K562 (cell line): Measurements from ENCODE around the gene C13orf42. TPM values are rescaled to one million over a fixed set of nuclear protein-coding genes. Genes with fewer than 3 reads are reported as not detected.

ENCODE experiments used
- ATAC-seq: fragments of 200-7000 bp; cut with Tn5 transposase; 3 replicates; pipeline ENCODE4 v1.9.1; 2020; ENCODE audit warnings: moderate library complexity
- BruUV-seq: library from RNA; stranded (reverse); fragments of 400-500 nt; replicated peaks from 2 replicates; lab custom pipeline; 2021; lab: Mats Ljungman, UMichigan
- CTCF ChIA-PET: fragments of 300-600 bp; formaldehyde crosslinking; extraction: SDS; loops from one replicate; lab custom pipeline; 2021; ENCODE audit warnings: low intra/inter-chr PET ratio; lab: Yijun Ruan, JAX
- POLR2A ChIA-PET: fragments of 300-600, 350-650 bp; sonication (Branson Sonifier 250); formaldehyde crosslinking; extraction: SDS; loops from one replicate; lab custom pipeline; 2021; ENCODE audit warnings: antibody characterized with exemption, inconsistent platforms; lab: Yijun Ruan, JAX
- DNase-seq, 4 experiments: peaks; one replicate each; pipeline versions ENCODE4 v3.0.0 to v3.0.0-alpha.2; 2011 to 2018; ENCODE audit warnings: low spot score in 3 of 4, mixed read lengths in 3 of 4; ENCODE audit errors: extremely low read depth in 1 of 4
- FAIRE-seq: peaks from 2 replicates; lab custom pipeline; 2011; peaks lifted over from hg19 to GRCh38; lab: Jason Lieb, UNC
- H2AFZ ChIP-seq: 2 replicates; pipeline ENCODE4 v1.6.0; 2011; ENCODE audit warnings: low read depth, low read length, control low read depth, inconsistent platforms
- H3K27ac ChIP-seq: fragments of 200-600 bp; 3 replicates; pipeline ENCODE4 v1.8.0; 2011; ENCODE audit warnings: low read depth, mild to moderate bottlenecking, control low read depth, inconsistent platforms, low read length, moderate library complexity, mixed read lengths; ENCODE audit errors: extremely low read depth
- H3K27me3 ChIP-seq, 2 experiments: fragments of 300-600 bp in 1 of 2; 2 replicates in 1 of 2; 3 replicates in 1 of 2; pipeline versions ENCODE4 v1.6.0 to v1.8.0; 2011; ENCODE audit warnings: inconsistent platforms in 2 of 2, low read length in 2 of 2, mild to moderate bottlenecking in 1 of 2, mixed read lengths in 1 of 2, moderate library complexity in 1 of 2; ENCODE audit not compliant: control insufficient read depth in 2 of 2, insufficient read depth in 2 of 2
- H3K36me3 ChIP-seq: fragments of 300-600 bp; 3 replicates; pipeline ENCODE4 v1.8.0; 2011; ENCODE audit warnings: mild to moderate bottlenecking, low read length, inconsistent platforms; ENCODE audit not compliant: control insufficient read depth, insufficient read depth
- H3K4me1 ChIP-seq, 2 experiments: fragments of 200-600 bp in 1 of 2; replicated peaks in 1 of 2; 2 replicates in 1 of 2; 3 replicates in 1 of 2; pipeline versions ENCODE4 v1.5.1 to v1.8.0; 2011; ENCODE audit warnings: inconsistent platforms in 2 of 2, low read length in 2 of 2, mild to moderate bottlenecking in 1 of 2, mixed read lengths in 1 of 2, moderate library complexity in 1 of 2; ENCODE audit not compliant: control insufficient read depth in 2 of 2, insufficient read depth in 2 of 2
- H3K4me2 ChIP-seq: 2 replicates; pipeline ENCODE4 v1.6.1; 2011; ENCODE audit warnings: low read length, control low read depth, inconsistent platforms, mixed read lengths; ENCODE audit not compliant: insufficient read depth
- H3K4me3 ChIP-seq: fragments of 200-600 bp; sonication (generic), shearing (Covaris generic); 2 replicates; pipeline ENCODE4 v1.5.1; 2016; ENCODE audit warnings: control low read depth, inconsistent platforms
- H3K79me2 ChIP-seq: fragments of 200-600 bp; 3 replicates; pipeline ENCODE4 v1.8.0; 2011; ENCODE audit warnings: low read length, inconsistent platforms; ENCODE audit not compliant: control insufficient read depth, insufficient read depth
- H3K9ac ChIP-seq, 2 experiments: 2 replicates each; pipeline versions ENCODE4 v1.6.0 to v1.6.1; 2011; ENCODE audit warnings: low read depth in 2 of 2, low read length in 2 of 2, control low read depth in 1 of 2, inconsistent platforms in 1 of 2, mild to moderate bottlenecking in 1 of 2, mixed read lengths in 1 of 2; ENCODE audit not compliant: insufficient read depth in 1 of 2
- H3K9me1 ChIP-seq: one replicate; pipeline ENCODE4 v1.6.0; 2011; ENCODE audit warnings: inconsistent platforms, mild to moderate bottlenecking, low read length, moderate library complexity; ENCODE audit not compliant: control insufficient read depth, insufficient read depth
- H3K9me3 ChIP-seq: replicated peaks from 2 replicates; pipeline ENCODE4 v1.5.1; 2011; ENCODE audit warnings: low read depth, low read length, inconsistent platforms; ENCODE audit not compliant: control insufficient read depth, insufficient read depth
- H4K20me1 ChIP-seq: replicated peaks from 2 replicates; pipeline ENCODE4 v1.6.1; 2011; ENCODE audit warnings: low read length, inconsistent platforms, mixed read lengths; ENCODE audit not compliant: control insufficient read depth, insufficient read depth
- DPF2 ChIP-seq: fragments of 450-650 bp; IDR thresholded peaks from 2 replicates; pipeline ENCODE4 v1.6.1; 2016
- GABPB1 ChIP-seq: sonication (generic); formaldehyde crosslinking; IDR thresholded peaks from 2 replicates; pipeline ENCODE4 v1.8.0; 2022; ENCODE audit warnings: mild to moderate bottlenecking, missing genetic modification reagents
- HNRNPLL ChIP-seq: fragments of 200-400 bp; formaldehyde crosslinking; IDR thresholded peaks from 2 replicates; pipeline ENCODE4 v1.6.1; 2017; ENCODE audit warnings: low read length, low read depth, mild to moderate bottlenecking; ENCODE audit not compliant: poor library complexity, severe bottlenecking
- NFE2L1 ChIP-seq: fragments of 450-650 bp; IDR thresholded peaks from 2 replicates; pipeline ENCODE4 v1.6.1; 2016; ENCODE audit warnings: missing genetic modification characterization, low read depth, mild to moderate bottlenecking, missing compliant biosample characterization, moderate library complexity, borderline replicate concordance
- NFRKB ChIP-seq: fragments of 450-650 bp; IDR thresholded peaks from 2 replicates; pipeline ENCODE4 v1.6.1; 2016; ENCODE audit warnings: low read depth
- RBBP5 ChIP-seq: fragments of 200-600 bp; sonication (generic); IDR thresholded peaks from 2 replicates; pipeline ENCODE4 v1.6.1; 2012; ENCODE audit warnings: borderline replicate concordance, mild to moderate bottlenecking, low read length, control low read depth, inconsistent platforms; ENCODE audit not compliant: insufficient read depth, poor library complexity, severe bottlenecking
- SMC3 ChIP-seq: conservative IDR thresholded peaks from 2 replicates; pipeline ENCODE4 v1.6.1; 2011; ENCODE audit warnings: low read depth, low read length, improper control_type of control experiment; ENCODE audit not compliant: insufficient read depth
- ZNF140 ChIP-seq: fragments of 250-450 bp; sonication (Bioruptor Pico); IDR thresholded peaks from 2 replicates; pipeline ENCODE4 v1.8.0; 2021; ENCODE audit warnings: moderate library complexity, mild to moderate bottlenecking, inconsistent platforms
- ZNF354B ChIP-seq: fragments of 250-450 bp; sonication (Bioruptor Pico); IDR thresholded peaks from 2 replicates; pipeline ENCODE4 v1.4.0; 2020
- ZNF551 ChIP-seq: fragments of 250-450 bp; sonication (Bioruptor Pico); IDR thresholded peaks from 2 replicates; pipeline ENCODE4 v1.5.0; 2021; ENCODE audit warnings: mild to moderate bottlenecking, moderate library complexity
- WGBS: fragments of 100-300 bp; shearing (Covaris generic); methylation state at CpG from one replicate; pipeline ENCODE4 v1.1.6; 2016; ENCODE audit warnings: low coverage, mixed read lengths; ENCODE audit not compliant: insufficient coverage; ENCODE audit errors: missing lambda C conversion rate; 5-methylcytosine and 5-hydroxymethylcytosine counted together
- in situ Hi-C: fragments of 300-500 bp; cut with MboI; formaldehyde crosslinking; loops from 4 replicates; pipeline ENCODE4 v1.15.0; 2018; ENCODE audit warnings: inconsistent platforms, mixed read lengths
- intact Hi-C: fragments of 100-400 bp; cut with micrococcal nuclease; formaldehyde crosslinking; loops from 2 replicates; pipeline ENCODE4 v1.14.2; 2022
- polyA plus RNA-seq, 8 experiments: library from polyadenylated mRNA; depleted of rRNA in 4 of 8; stranded (reverse) in 5 of 8; unstranded in 3 of 8; fragments of >200 nt; fragmentation: Nextera tagmentation in 2 of 8; fragmentation: Illumina TruSeq in 1 of 8; extraction: Ambion mirVana in 2 of 8; extraction: Trizol in 1 of 8; gene quantifications; 2 replicates each; pipeline versions ENCODE4 v1.2.1 to v1.2.3, GENCODE V29; 2011 to 2014; ENCODE audit warnings: inconsistent platforms in 1 of 8, missing spikeins in 1 of 8
- total RNA-seq, 7 experiments: library from RNA; depleted of rRNA in 6 of 7; stranded (reverse); fragments of >200 nt in 6 of 7; fragmentation: Illumina TruSeq in 2 of 7; extraction: Trizol in 2 of 7; gene quantifications; 2 replicates each; pipeline versions ENCODE4 v1.2.1 to v1.2.3, GENCODE V29; 2011 to 2021; ENCODE audit warnings: low replicate concordance in 1 of 7
- TF ChIP-seq, protein P1 (sequence below): fragments of 200-400 bp; formaldehyde crosslinking; IDR thresholded peaks from 2 replicates; pipeline ENCODE4 v1.6.1; 2017; ENCODE audit warnings: mild to moderate bottlenecking, low read depth, low read length, moderate library complexity

Gene C13orf42
- total and polyA plus RNA-seq, 9 of the 15 experiments (the other 6 are each of a cell fraction or from before 2014, with no cell fraction given): 0.18 TPM; not detected in 8

- TF ChIP-seq GABPB1 (CRISPR knock-in tag): no peak
Measured at GRCh38 chr13:51067706-51068105, 43.4 kb downstream of the C13orf42 start (continued).

- FAIRE-seq: no peak
- CTCF ChIA-PET: interaction anchor here (0.6 kb wide), 1 partner anchor 368 kb away, joined by 5 read pairs; no protein-coding TSS in a partner anchor
Measured at GRCh38 chr13:51067210-51067701, 43.8 kb downstream of the C13orf42 start.

More at GRCh38 chr13:51067210-51067701, 43.8 kb downstream of the C13orf42 start:
- in situ Hi-C loops: loop anchor here (10.0 to 25.0 kb wide), 2 partner anchors 1092 to 1405 kb away; no protein-coding TSS in a partner anchor
- POLR2A ChIA-PET: interaction anchor here (0.6 kb wide), 1 partner anchor 1280 kb away, joined by 3 read pairs; no protein-coding TSS in a partner anchor
- no peaks in the 10 kb centered on the region for H3K79me2 ChIP-seq
- peaks cover 0 to 30% of the 10 kb centered on the region in 2 experiments; a peak in 4 of 5 replicates for H3K27me3 ChIP-seq
- H3K9me1 ChIP-seq: no peaks in the 10 kb centered on the region
- no TSS peak for BruUV-seq
- H3K4me2 ChIP-seq: no peak overlapping the region
- no peaks in the 10 kb centered on the region for H3K36me3 ChIP-seq
- no peak overlapping the region for H3K4me3 ChIP-seq
- TF ChIP-seq NFRKB (no peak), ZNF551 (CRISPR knock-in tag) (no peak), NFE2L1 (tag) (no peak), ZNF354B (CRISPR knock-in tag) (no peak), RBBP5 (no peak), DPF2 (no peak), SMC3 (no peak), ZNF140 (CRISPR knock-in tag) (no peak), HNRNPLL (no peak)
- TF ChIP-seq, protein P1, sequence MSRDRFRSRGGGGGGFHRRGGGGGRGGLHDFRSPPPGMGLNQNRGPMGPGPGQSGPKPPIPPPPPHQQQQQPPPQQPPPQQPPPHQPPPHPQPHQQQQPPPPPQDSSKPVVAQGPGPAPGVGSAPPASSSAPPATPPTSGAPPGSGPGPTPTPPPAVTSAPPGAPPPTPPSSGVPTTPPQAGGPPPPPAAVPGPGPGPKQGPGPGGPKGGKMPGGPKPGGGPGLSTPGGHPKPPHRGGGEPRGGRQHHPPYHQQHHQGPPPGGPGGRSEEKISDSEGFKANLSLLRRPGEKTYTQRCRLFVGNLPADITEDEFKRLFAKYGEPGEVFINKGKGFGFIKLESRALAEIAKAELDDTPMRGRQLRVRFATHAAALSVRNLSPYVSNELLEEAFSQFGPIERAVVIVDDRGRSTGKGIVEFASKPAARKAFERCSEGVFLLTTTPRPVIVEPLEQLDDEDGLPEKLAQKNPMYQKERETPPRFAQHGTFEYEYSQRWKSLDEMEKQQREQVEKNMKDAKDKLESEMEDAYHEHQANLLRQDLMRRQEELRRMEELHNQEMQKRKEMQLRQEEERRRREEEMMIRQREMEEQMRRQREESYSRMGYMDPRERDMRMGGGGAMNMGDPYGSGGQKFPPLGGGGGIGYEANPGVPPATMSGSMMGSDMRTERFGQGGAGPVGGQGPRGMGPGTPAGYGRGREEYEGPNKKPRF: no peak
- no peak overlapping the region for H2AFZ ChIP-seq
- no peak overlapping the region for H3K9ac ChIP-seq
- 13% methylated on average over 7 of the region's 9 CpGs for WGBS
- H3K27ac ChIP-seq: no peak overlapping the region
- intact Hi-C loops: loop anchor here (10.0 kb wide), 2 partner anchors 152 to 262 kb away; no protein-coding TSS in a partner anchor
- DNase-seq (no peak), ATAC-seq (no peak)
- no peaks in the 10 kb centered on the region for H3K4me1 ChIP-seq
- no peaks in the 10 kb centered on the region for H4K20me1 ChIP-seq
- H3K9me3 ChIP-seq: no peaks in the 10 kb centered on the region
